Parathyroid adenoma (tissue), 2 donors: ENCODE results near the gene TRPV5.

Source experiments
- H2AFZ ChIP-seq: fragments of 300-600 bp; sonication (generic); one replicate; pipeline ENCODE4 v1.7.0; 2017; ENCODE audit warnings: antibody characterized with exemption, mild to moderate bottlenecking
- H3K27ac ChIP-seq: fragments of 300-600 bp; sonication (generic); one replicate; pipeline ENCODE4 v1.7.0; 2017
- H3K27me3 ChIP-seq: fragments of 300-600 bp; sonication (generic); one replicate; pipeline ENCODE4 v1.7.0; 2017; ENCODE audit warnings: low read length; ENCODE audit not compliant: control insufficient read depth, insufficient read depth
- H3K36me3 ChIP-seq: fragments of 300-600 bp; sonication (generic); one replicate; pipeline ENCODE4 v1.7.0; 2017; ENCODE audit warnings: low read length; ENCODE audit not compliant: control insufficient read depth, insufficient read depth
- H3K4me1 ChIP-seq: fragments of 300-600 bp; sonication (generic); one replicate; pipeline ENCODE4 v1.7.0; 2017; ENCODE audit warnings: control low read depth
- H3K4me2 ChIP-seq: fragments of 300-600 bp; sonication (generic); one replicate; pipeline ENCODE4 v1.7.0; 2017; ENCODE audit warnings: low read length
- H3K4me3 ChIP-seq: fragments of 300-600 bp; sonication (generic); one replicate; pipeline ENCODE4 v1.7.0; 2017; ENCODE audit warnings: low read depth, low read length
- H3K79me2 ChIP-seq: fragments of 300-600 bp; sonication (generic); one replicate; pipeline ENCODE4 v1.7.0; 2017; ENCODE audit warnings: control low read depth
- H3K9ac ChIP-seq: fragments of 300-600 bp; sonication (generic); one replicate; pipeline ENCODE4 v1.7.0; 2017; ENCODE audit warnings: mild to moderate bottlenecking
- H3K9me3 ChIP-seq: fragments of 300-600 bp; sonication (generic); one replicate; pipeline ENCODE4 v1.7.0; 2017; ENCODE audit warnings: low read length; ENCODE audit not compliant: control insufficient read depth
- CTCF ChIP-seq: fragments of 300-600 bp; sonication (generic); IDR thresholded peaks from one replicate; pipeline ENCODE4 v1.7.0; 2017; ENCODE audit warnings: antibody characterized with exemption, mild to moderate bottlenecking
- donor health status: primary hyperparathyroidism.

TRPV5 gene

GRCh38 chr7:142876236-142876960 lies 57.1 kb downstream of the TRPV5 start:
- Histone ChIP-seq H3K27ac (no peak overlapping the region), H2AFZ (no peak overlapping the region), H3K9me3 (no peaks in the 10 kb centered on the region), H3K9ac (no peak overlapping the region), H3K4me2 (no peak overlapping the region), H3K4me1 (no peaks in the 10 kb centered on the region), H3K4me3 (no peak overlapping the region), H3K27me3 (no peaks in the 10 kb centered on the region), H3K79me2 (no peaks in the 10 kb centered on the region), H3K36me3 (no peaks in the 10 kb centered on the region)
- no peak for TF ChIP-seq CTCF

- no peak overlapping the region for H3K4me2 ChIP-seq
- no peak overlapping the region for H3K27ac ChIP-seq
- no peaks in the 10 kb centered on the region for H3K79me2 ChIP-seq
- no peak overlapping the region for H3K9ac ChIP-seq
- no peak overlapping the region for H2AFZ ChIP-seq
- no peaks in the 10 kb centered on the region for H3K36me3 ChIP-seq
- no peak for TF ChIP-seq CTCF
- no peaks in the 10 kb centered on the region for H3K27me3 ChIP-seq
- no peaks in the 10 kb centered on the region for H3K4me1 ChIP-seq
- no peak overlapping the region for H3K4me3 ChIP-seq
- no peaks in the 10 kb centered on the region for H3K9me3 ChIP-seq
Observed at GRCh38 chr7:142875456-142875855, 58.1 kb downstream of the TRPV5 start.

- Histone ChIP-seq H3K9ac (no peak overlapping the region), H2AFZ (no peak overlapping the region), H3K79me2 (no peaks in the 10 kb centered on the region), H3K9me3 (no peaks in the 10 kb centered on the region), H3K27ac (no peak overlapping the region), H3K4me2 (no peak overlapping the region), H3K36me3 (no peaks in the 10 kb centered on the region), H3K27me3 (no peaks in the 10 kb centered on the region), H3K4me3 (no peak overlapping the region), H3K4me1 (no peaks in the 10 kb centered on the region)
- TF ChIP-seq CTCF, result no peak
Observed at GRCh38 chr7:142874837-142875236, 58.7 kb downstream of the TRPV5 start.

GRCh38 chr7:142874409-142874808 lies 59.1 kb downstream of the TRPV5 start:
- TF ChIP-seq CTCF, result no peak
- no peak overlapping the region for H3K4me2 ChIP-seq
- H3K9me3 ChIP-seq, result no peaks in the 10 kb centered on the region
- H3K36me3 ChIP-seq, result no peaks in the 10 kb centered on the region
- H3K79me2 ChIP-seq, result no peaks in the 10 kb centered on the region
- H3K4me1 ChIP-seq, result no peaks in the 10 kb centered on the region
- no peak overlapping the region for H3K4me3 ChIP-seq
- no peak overlapping the region for H3K27ac ChIP-seq
- no peaks in the 10 kb centered on the region for H3K27me3 ChIP-seq
- H3K9ac ChIP-seq, result no peak overlapping the region
- H2AFZ ChIP-seq, result no peak overlapping the region

GRCh38 chr7:142873871-142874270 lies 59.7 kb downstream of the TRPV5 start:
- Histone ChIP-seq H3K4me2 (no peak overlapping the region), H3K36me3 (no peaks in the 10 kb centered on the region)

More at GRCh38 chr7:142873871-142874270, 59.7 kb downstream of the TRPV5 start:
- Histone ChIP-seq H3K27ac (no peak overlapping the region), H3K27me3 (no peaks in the 10 kb centered on the region), H3K4me3 (no peak overlapping the region), H3K9ac (no peak overlapping the region), H2AFZ (no peak overlapping the region), H3K9me3 (no peaks in the 10 kb centered on the region), H3K79me2 (no peaks in the 10 kb centered on the region), H3K4me1 (no peaks in the 10 kb centered on the region)
- TF ChIP-seq CTCF, result no peak
